ENCODE data around the gene ANKS1B.

ANKS1B gene

DNA sequence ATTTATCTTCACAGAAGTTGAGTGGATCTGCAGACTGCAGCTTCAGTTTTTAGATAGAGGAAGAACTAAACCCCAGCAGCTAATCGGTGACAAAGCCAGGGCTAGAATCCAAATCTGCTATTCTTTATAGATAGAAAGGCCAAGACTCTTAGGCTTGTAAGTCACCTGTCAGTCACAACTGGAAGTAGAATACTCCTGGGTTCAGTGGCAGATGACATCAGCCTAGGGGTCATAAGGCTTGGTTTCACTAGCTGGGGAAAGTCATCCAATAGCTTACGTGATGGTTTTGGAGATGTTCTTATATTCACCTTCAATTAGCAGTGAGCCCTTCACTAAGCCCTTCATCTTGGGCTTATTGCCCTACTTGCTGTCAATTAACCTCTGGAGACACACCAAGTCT is 1246.2 kb downstream of the ANKS1B start:
- TF ChIP-seq, protein P1, sequence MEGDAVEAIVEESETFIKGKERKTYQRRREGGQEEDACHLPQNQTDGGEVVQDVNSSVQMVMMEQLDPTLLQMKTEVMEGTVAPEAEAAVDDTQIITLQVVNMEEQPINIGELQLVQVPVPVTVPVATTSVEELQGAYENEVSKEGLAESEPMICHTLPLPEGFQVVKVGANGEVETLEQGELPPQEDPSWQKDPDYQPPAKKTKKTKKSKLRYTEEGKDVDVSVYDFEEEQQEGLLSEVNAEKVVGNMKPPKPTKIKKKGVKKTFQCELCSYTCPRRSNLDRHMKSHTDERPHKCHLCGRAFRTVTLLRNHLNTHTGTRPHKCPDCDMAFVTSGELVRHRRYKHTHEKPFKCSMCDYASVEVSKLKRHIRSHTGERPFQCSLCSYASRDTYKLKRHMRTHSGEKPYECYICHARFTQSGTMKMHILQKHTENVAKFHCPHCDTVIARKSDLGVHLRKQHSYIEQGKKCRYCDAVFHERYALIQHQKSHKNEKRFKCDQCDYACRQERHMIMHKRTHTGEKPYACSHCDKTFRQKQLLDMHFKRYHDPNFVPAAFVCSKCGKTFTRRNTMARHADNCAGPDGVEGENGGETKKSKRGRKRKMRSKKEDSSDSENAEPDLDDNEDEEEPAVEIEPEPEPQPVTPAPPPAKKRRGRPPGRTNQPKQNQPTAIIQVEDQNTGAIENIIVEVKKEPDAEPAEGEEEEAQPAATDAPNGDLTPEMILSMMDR (conservative IDR thresholded peaks at IDR 0.05; ENCODE audit: control insufficient read depth, insufficient read depth, low read depth, low read length), result no peak
- no peak overlapping the region for H3K4me3 ChIP-seq (ENCODE audit: control insufficient read depth, low read depth, low read length)
- DNase-seq (ENCODE audit: low read depth), result no peak

DNA sequence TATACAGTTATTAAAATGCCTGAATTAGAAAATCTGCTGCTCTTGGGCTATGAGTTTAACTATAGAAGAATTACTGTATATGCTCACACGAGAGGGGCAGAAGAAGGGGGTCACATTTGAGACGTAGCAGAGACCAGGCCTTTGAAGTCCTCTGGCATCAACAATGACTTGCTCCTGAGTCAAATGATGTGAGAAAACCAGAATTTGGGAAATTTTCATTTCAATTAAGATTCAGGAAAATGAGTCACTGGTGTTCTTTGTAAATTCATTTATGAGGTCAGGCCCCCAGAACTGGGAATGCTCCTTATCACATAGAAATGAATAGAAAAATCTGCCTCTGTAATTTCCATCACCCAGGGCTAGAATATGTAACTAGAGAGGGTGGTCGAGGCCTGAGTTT is 1246.7 kb downstream of the ANKS1B start:
- DNase-seq (ENCODE audit: low read depth), result no peak
- no peak overlapping the region for H3K4me3 ChIP-seq (ENCODE audit: control insufficient read depth, low read depth, low read length)
- TF ChIP-seq, protein P1 (conservative IDR thresholded peaks at IDR 0.05; ENCODE audit: control insufficient read depth, insufficient read depth, low read depth, low read length), result no peak

DNA sequence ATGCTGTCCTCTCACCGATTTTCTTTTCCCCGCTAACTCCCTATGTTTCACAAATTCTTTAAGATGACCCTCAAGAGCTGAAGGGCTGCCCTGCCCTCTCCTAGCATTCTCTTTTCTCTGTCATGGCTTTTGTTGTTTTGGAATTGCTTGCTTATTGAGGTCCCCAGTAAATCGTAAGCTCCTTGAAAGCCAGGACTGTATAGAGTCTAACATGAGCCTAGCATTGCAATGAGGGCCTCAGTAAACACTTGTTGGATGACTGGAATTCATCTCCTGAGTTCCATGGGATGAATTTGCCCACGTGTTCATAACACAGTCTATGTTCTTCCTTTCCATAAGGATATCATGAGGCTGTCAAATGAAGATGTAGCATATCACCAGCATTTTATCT is 1247.4 kb downstream of the ANKS1B start:
- DNase-seq (ENCODE audit: low read depth), result no peak
- no peak overlapping the region for H3K4me3 ChIP-seq (ENCODE audit: control insufficient read depth, low read depth, low read length)
- TF ChIP-seq, protein P1 (conservative IDR thresholded peaks at IDR 0.05; ENCODE audit: control insufficient read depth, insufficient read depth, low read depth, low read length), result no peak

DNA sequence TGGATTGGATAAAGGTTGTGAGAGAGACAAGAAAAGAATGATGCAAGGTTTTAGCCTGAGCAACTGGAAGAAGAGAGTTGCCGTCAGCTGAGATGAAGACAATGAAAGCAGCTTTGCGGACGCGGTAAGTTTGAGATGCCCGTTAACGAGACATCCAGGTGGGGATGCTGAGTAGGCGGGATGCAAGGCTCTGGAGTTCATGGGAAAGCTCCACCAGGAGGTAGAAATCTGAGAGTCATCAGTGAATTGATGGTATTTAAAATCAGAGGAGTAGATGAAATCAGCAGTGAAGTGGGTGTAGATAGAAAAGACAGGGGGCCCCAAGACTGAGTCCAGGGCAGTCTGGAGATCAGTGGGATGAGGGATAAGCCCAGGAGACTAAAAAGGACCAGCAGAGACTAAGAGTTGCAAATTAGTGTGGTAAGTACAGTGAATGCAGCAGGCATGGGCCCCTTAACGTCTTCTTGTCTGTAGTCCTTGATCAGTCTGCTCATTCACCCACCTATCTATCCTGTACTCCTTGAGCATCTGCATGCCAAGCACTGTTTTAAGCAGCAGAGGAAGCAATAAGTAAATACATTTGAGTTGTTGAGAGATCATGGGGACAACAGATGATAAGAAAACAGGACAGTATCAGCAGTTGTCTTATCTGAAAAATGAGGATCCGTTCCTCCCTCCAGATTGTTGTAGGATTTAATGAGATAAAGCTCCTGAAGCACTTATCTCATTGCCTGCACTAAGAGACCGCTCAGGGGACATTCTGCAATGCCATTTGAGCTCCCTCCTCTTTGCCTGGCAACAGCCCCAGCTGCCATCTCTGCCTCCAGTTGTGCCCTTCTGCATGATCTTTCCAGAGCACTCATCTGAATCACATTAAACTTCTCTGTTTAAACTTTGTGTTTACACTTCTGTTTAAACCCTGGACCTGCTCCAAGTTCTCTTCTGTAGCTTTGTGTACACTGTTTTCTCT is 1248.1 kb downstream of the ANKS1B start:
- H3K4me3 ChIP-seq (ENCODE audit: control insufficient read depth, low read depth, low read length), result no peak overlapping the region
- TF ChIP-seq, protein P1 (conservative IDR thresholded peaks at IDR 0.05; ENCODE audit: control insufficient read depth, insufficient read depth, low read depth, low read length), result no peak
- DNase-seq (ENCODE audit: low read depth), result no peak

DNA sequence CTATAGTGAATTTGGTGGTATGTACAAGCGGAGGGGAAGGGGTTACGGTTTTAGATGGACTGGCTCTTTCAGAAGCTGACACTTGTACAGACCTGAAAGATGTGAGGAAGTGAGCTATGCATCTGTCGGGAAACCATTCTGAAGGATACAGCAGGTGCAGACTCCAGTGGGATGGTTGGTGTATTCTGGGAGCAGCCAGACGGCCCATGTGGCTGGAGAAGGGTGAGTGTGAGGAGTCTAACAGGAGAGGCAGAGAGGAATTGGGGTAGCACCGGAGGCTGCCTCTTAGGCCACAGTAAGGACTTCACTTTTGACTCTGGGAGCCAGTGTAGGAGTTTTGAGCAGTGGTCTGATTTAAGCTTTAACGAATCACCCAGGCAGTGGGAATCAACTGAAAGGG is 1248.9 kb downstream of the ANKS1B start:
- DNase-seq (ENCODE audit: low read depth), result no peak
- TF ChIP-seq, protein P1 (conservative IDR thresholded peaks at IDR 0.05; ENCODE audit: control insufficient read depth, insufficient read depth, low read depth, low read length), result no peak
- H3K4me3 ChIP-seq (ENCODE audit: control insufficient read depth, low read depth, low read length), result no peak overlapping the region

DNA sequence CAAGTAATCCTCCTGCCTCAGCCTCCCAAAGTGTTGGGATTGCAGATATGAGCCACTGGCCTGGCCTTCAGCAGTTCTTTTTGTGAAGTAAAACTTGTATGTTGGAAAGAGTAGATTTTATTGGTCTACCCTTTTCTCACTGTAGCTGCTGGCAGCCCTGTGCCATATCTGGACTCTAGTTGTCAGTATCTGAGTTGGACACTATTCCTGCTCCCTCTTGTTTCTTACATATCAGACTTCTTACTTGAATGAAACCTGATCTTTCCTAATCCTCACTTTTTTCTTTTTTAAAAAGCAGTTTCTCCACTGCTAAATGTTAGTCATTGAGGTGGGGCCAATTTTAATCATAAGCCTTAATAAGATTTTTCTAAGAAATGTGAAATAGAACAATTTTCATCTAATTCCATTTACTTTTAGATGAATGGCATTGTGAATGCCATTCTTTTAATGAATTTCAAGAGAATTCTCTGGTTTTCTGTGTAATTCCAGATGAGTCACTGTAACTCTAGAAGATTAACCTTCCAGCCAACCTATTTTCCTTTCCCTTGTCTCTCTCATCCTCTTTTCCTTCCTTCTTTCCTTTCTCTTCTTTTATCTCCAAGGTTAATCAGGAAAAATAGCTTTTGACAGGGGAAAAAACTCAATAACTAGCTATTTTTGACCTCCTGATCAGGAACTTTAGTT is 1250.9 kb downstream of the ANKS1B start:
- TF ChIP-seq, protein P1 (conservative IDR thresholded peaks at IDR 0.05; ENCODE audit: control insufficient read depth, insufficient read depth, low read depth, low read length), result no peak
- H3K4me3 ChIP-seq (ENCODE audit: control insufficient read depth, low read depth, low read length), result no peak overlapping the region
- no peak for DNase-seq (ENCODE audit: low read depth)

All from fibroblast of mammary gland (primary cell).